Heart right ventricle (tissue), 16 donors: ENCODE results near the gene SLC26A6. TPM values are rescaled to one million over a fixed set of nuclear protein-coding genes. Genes with fewer than 3 reads are reported as not detected.

Source experiments
- ATAC-seq, 8 donors: fragments of 200-7000 bp; cut with Tn5 transposase; one replicate each; pipeline ENCODE4 v1.9.1; 2020; ENCODE audit warnings: mild to moderate bottlenecking in 8 of 8, moderate library complexity in 8 of 8, moderate number of reproducible peaks in 1 of 8
- DNase-seq, 2 donors: peaks; one replicate each; pipeline ENCODE4 v3.0.0-alpha.2; 2020
- H3K27ac ChIP-seq, 10 donors: fragments of 200-600 bp; sonication (generic) in 2 of 10; one replicate each; pipeline versions ENCODE4 v1.5.0 to v1.8.0; 2020 to 2022; ENCODE audit warnings: mild to moderate bottlenecking in 3 of 10
- H3K27me3 ChIP-seq, 7 donors: fragments of 200-600 bp; one replicate each; pipeline ENCODE4 v1.8.0; 2021 to 2022; ENCODE audit warnings: mild to moderate bottlenecking in 2 of 7
- H3K36me3 ChIP-seq, 9 donors: fragments of 200-600 bp; sonication (generic) in 1 of 9; one replicate each; pipeline versions ENCODE4 v1.5.0 to v1.8.0; 2020 to 2022; ENCODE audit warnings: mild to moderate bottlenecking in 2 of 9
- H3K4me1 ChIP-seq, 9 donors: fragments of 200-600 bp; sonication (generic) in 1 of 9; one replicate each; pipeline versions ENCODE4 v1.5.0 to v1.8.0; 2020 to 2022; ENCODE audit warnings: mild to moderate bottlenecking in 4 of 9
- H3K4me3 ChIP-seq, 10 donors: fragments of 200-600 bp; sonication (generic) in 2 of 10; one replicate each; pipeline versions ENCODE4 v1.5.0 to v1.8.0; 2020 to 2022; ENCODE audit warnings: mild to moderate bottlenecking in 7 of 10, moderate library complexity in 2 of 10
- H3K9me3 ChIP-seq, 11 donors: fragments of 200-600 bp in 10 of 11; sonication (generic) in 2 of 11; one replicate each; pipeline versions ENCODE4 v1.5.0 to v1.8.0; 2013 to 2022; ENCODE audit warnings: mild to moderate bottlenecking in 2 of 11, control low read depth in 1 of 11, moderate library complexity in 1 of 11
- CTCF ChIP-seq, 9 donors: fragments of 200-600 bp; sonication (generic) in 2 of 9; IDR thresholded peaks; one replicate each; pipeline versions ENCODE4 v1.5.0 to v1.8.0; 2021 to 2022; ENCODE audit warnings: antibody characterized with exemption in 9 of 9, mild to moderate bottlenecking in 5 of 9, moderate library complexity in 1 of 9
- WGBS, 2 donors: extraction: QIAGEN DNeasy Blood & Tissue Kit; methylation state at CpG; one replicate each; pipeline ENCODE4 v1.1.7; 2013; ENCODE audit warnings: inconsistent platforms in 1 of 2; 5-methylcytosine and 5-hydroxymethylcytosine counted together
- intact Hi-C, 10 donors: fragments of 100-400 bp; cut with DNase I; formaldehyde crosslinking; loops; one replicate each; pipeline versions ENCODE4 v1.11.1 to v1.14.2; 2022
- polyA plus RNA-seq, 2 donors: library from polyadenylated mRNA; stranded (reverse); fragments of 200-250 nt; gene quantifications; one replicate each; pipeline ENCODE4 v1.2.3, GENCODE V29; 2013
- total RNA-seq, 10 donors: library from RNA; stranded (reverse); fragmentation: NEBNext Ultra II Directional in 3 of 10; extraction: Animal tissue kit (Norgen Biotek cat#: 25700) in 3 of 10; gene quantifications; one replicate each; pipeline versions ENCODE4 v1.2.1 to v1.2.4, GENCODE V29; 2021 to 2023
- donor health status: Arrhythmogenic right ventricular cardiomyopathy.
- donor health status: ischemic (EF 13 %, LVEDD 7.1; RV severe dilation, severe dysfunction).
- donor health status: healthy with polysubstance abuse.
- donor health status: DM: no; HTN: yes; CAD: no.
- donor health status: DM: no; HTN: no; CAD: no.
- donor health status: ischemic (EF 25% LVEDD 6.9; RV normal size, moderate dysfunction).
- donor health status: ischemic (EF 25% LVEDD 5.7; RV mildly dilated, moderate dysfunction).
- donor health status: healthy.
- donor health status: DM: yes; HTN: yes; CAD: no.
- donor health status: Ischemic cardiomyopathy.
- donor health status: ischemic (EF 35%, LVEDD 5.7; RV mildly dilated, moderate dysfunction).
- donor health status: nonischemic (EF 11% LVEDD 7.7; RV severe dilation, severe dysfunction).
- donor health status: DM: yes; HTN: yes; CAD: no.
- donor health status: PGD.
- donor health status: ischemic (EF 29% LVEDD 5.4; RV normal size, mild dysfunction).
- donor health status: nonischemic (EF 23%, LVEDD 6.1; RV moderate dilation, normal function).

SLC26A6 gene
- total and polyA plus RNA-seq, 12 donors = 5.2 to 25.4 (median 10.3) TPM

- intact Hi-C loops = loop anchor here in 1 of 10 donors (5.0 kb wide), 1 partner anchor 128 kb away; a partner anchor contains a TSS
- ATAC-seq = peak in 2 of 8 donors; percentile 3 to 9
- 39 to 41% methylated on average over 10 of the region's 10 CpGs for WGBS, 2 donors
These were observed 39.6 kb downstream of the SLC26A6 start for GRCh38 chr3:48595526-48596121.

GRCh38 chr3:48595075-48595525 is 40.2 kb downstream of the SLC26A6 start, which contains the start of gene COL7A1:
COL7A1 (minus strand) TSS chr3:48595329; CDS start chr3:48595159, 170 bp downstream.
- 3 to 9% methylated on average over 32 to 35 of the region's 35 CpGs for WGBS, 2 donors
- peak in 1 of 2 donors; percentile 33 for DNase-seq
- peaks cover 36 to 62% (median 57%) of the 10 kb centered on the region in 9 donors for H3K4me1 ChIP-seq
- no peaks in the 10 kb centered on the region for H3K9me3 ChIP-seq
- no peak for ATAC-seq
- intact Hi-C loops = loop anchor here in 1 of 10 donors (5.0 kb wide), 1 partner anchor 128 kb away; a partner anchor contains a TSS
- TF ChIP-seq CTCF (IDR thresholded peaks at IDR 0.05) = no peak
- H3K36me3 ChIP-seq = peaks cover 0 to 27% (median 11%) of the 10 kb centered on the region in 9 donors
- H3K27ac ChIP-seq = peak within 1 kb of the TSS in 8 of 10 donors; percentile 28 to 93 (median 84)
- H3K4me3 ChIP-seq = peak within 1 kb of the TSS in 9 of 10 donors; percentile 21 to 55 (median 44)
- H3K27me3 ChIP-seq = peaks cover 0 to 28% (median 0%) of the 10 kb centered on the region in 7 donors

More at GRCh38 chr3:48595526-48596121, 39.6 kb downstream of the SLC26A6 start:
- Histone ChIP-seq H3K27me3 (peaks cover 0 to 28% (median 0%) of the 10 kb centered on the region in 7 donors), H3K4me3 (peak overlapping the region in 6 of 10 donors; percentile 41 to 55 (median 46)), H3K27ac (peak overlapping the region in 6 of 10 donors; percentile 80 to 93 (median 86)), H3K4me1 (peaks cover 36 to 67% (median 62%) of the 10 kb centered on the region in 9 donors), H3K9me3 (no peaks in the 10 kb centered on the region), H3K36me3 (peaks cover 3 to 33% (median 16%) of the 10 kb centered on the region in 9 donors)
- TF ChIP-seq CTCF (IDR thresholded peaks at IDR 0.05) = no peak
- DNase-seq = peak in 1 of 2 donors; percentile 62

GRCh38 chr3:48594417-48595049 is 40.7 kb downstream of the SLC26A6 start:
- Histone ChIP-seq H3K4me3 (peak overlapping the region in 9 of 10 donors; percentile 21 to 55 (median 44)), H3K4me1 (peaks cover 31 to 56% (median 51%) of the 10 kb centered on the region in 9 donors), H3K27ac (peak overlapping the region in 5 of 10 donors; percentile 28 to 93 (median 36)), H3K27me3 (peaks cover 0 to 28% (median 0%) of the 10 kb centered on the region in 7 donors), H3K36me3 (peaks cover 0 to 22% (median 7%) of the 10 kb centered on the region in 9 donors), H3K9me3 (no peaks in the 10 kb centered on the region)
- ATAC-seq = peak in 1 of 8 donors; percentile 1
- WGBS, 2 donors = 43 to 50% methylated on average over 39 of the region's 39 CpGs
- TF ChIP-seq CTCF (IDR thresholded peaks at IDR 0.05) = no peak
- DNase-seq = no peak
- intact Hi-C loops = loop anchor here in 1 of 10 donors (5.0 kb wide), 1 partner anchor 127 kb away; a partner anchor contains a TSS

GRCh38 chr3:48593337-48593736 is 41.9 kb downstream of the SLC26A6 start:
- H3K36me3 ChIP-seq = peaks cover 0 to 10% (median 0%) of the 10 kb centered on the region in 9 donors
- H3K4me3 ChIP-seq = no peak overlapping the region
- H3K4me1 ChIP-seq = peaks cover 19 to 44% (median 39%) of the 10 kb centered on the region in 9 donors
- 93 to 97% methylated on average over 9 of the region's 9 CpGs for WGBS, 2 donors
- peaks cover 0 to 28% (median 0%) of the 10 kb centered on the region in 7 donors for H3K27me3 ChIP-seq
- DNase-seq (no peak), ATAC-seq (no peak)
- TF ChIP-seq CTCF (IDR thresholded peaks at IDR 0.05) = no peak
- intact Hi-C loops = no loop called here
- no peaks in the 10 kb centered on the region for H3K9me3 ChIP-seq
- no peak overlapping the region for H3K27ac ChIP-seq
